Type B pancreatic cell (in vitro differentiated cells): ENCODE data around the gene SLC13A2. TPM values are rescaled to one million over a fixed set of nuclear protein-coding genes. Genes with fewer than 3 reads are reported as not detected.

Experiments
- DNase-seq: peaks from one replicate; pipeline ENCODE4 v3.0.0; 2021; ENCODE audit warnings: mixed read lengths; ENCODE audit not compliant: unreplicated experiment; ENCODE audit errors: extremely low spot score
- H3K27ac Mint-ChIP-seq: 2 replicates; pipeline ENCODE4 v1.8.0; 2021; ENCODE audit warnings: mild to moderate bottlenecking, mixed read lengths
- H3K27me3 Mint-ChIP-seq: 2 replicates; pipeline ENCODE4 v1.8.0; 2021; ENCODE audit warnings: mixed read lengths
- H3K36me3 Mint-ChIP-seq: 2 replicates; pipeline ENCODE4 v1.8.0; 2021; ENCODE audit warnings: mixed read lengths
- H3K4me1 Mint-ChIP-seq: one replicate; pipeline ENCODE4 v1.8.0; 2021; ENCODE audit warnings: mixed read lengths; ENCODE audit not compliant: unreplicated experiment
- H3K4me3 Mint-ChIP-seq: 2 replicates; pipeline ENCODE4 v1.8.0; 2021; ENCODE audit warnings: mild to moderate bottlenecking, mixed read lengths
- H3K9me3 Mint-ChIP-seq: 2 replicates; pipeline ENCODE4 v1.8.0; 2021; ENCODE audit warnings: mixed read lengths
- CTCF ChIP-seq: fragments of 200-600 bp; sonication (generic); conservative IDR thresholded peaks from 2 replicates; pipeline ENCODE4 v1.5.0; 2021; ENCODE audit warnings: antibody characterized with exemption, mild to moderate bottlenecking
- total RNA-seq: library from RNA; stranded (reverse); gene quantifications from 2 replicates; pipeline ENCODE4 v1.2.1, GENCODE V29; 2021; ENCODE audit warnings: low replicate concordance

The SLC13A2 gene
- total RNA-seq, 1 donor from 2014 or later: 1.2 TPM

- H3K4me3 Mint-ChIP-seq: no peak overlapping the region
- TF ChIP-seq CTCF: no peak
- DNase-seq: no peak
- H3K27ac Mint-ChIP-seq: no peak overlapping the region
- H3K4me1 Mint-ChIP-seq: peaks cover 11% of the 10 kb centered on the region
- no peaks in the 10 kb centered on the region for H3K36me3 Mint-ChIP-seq
- H3K27me3 Mint-ChIP-seq: peaks cover 3% of the 10 kb centered on the region
- no peaks in the 10 kb centered on the region for H3K9me3 Mint-ChIP-seq
Measured at GRCh38 chr17:28469376-28469775, 4.1 kb upstream of the SLC13A2 start.

- TF ChIP-seq CTCF: no peak
- H3K9me3 Mint-ChIP-seq: no peaks in the 10 kb centered on the region
- H3K27me3 Mint-ChIP-seq: peaks cover under 1% of the 10 kb centered on the region
- H3K27ac Mint-ChIP-seq: peak overlapping the region; percentile 81
- H3K4me3 Mint-ChIP-seq: no peak overlapping the region
- DNase-seq: no peak
- H3K36me3 Mint-ChIP-seq: no peaks in the 10 kb centered on the region
- H3K4me1 Mint-ChIP-seq: peaks cover 14% of the 10 kb centered on the region
Measured at GRCh38 chr17:28470266-28470913, 3.1 kb upstream of the SLC13A2 start.

- no peaks in the 10 kb centered on the region for H3K27me3 Mint-ChIP-seq
Measured at GRCh38 chr17:28470914-28471366, 2.5 kb upstream of the SLC13A2 start.

GRCh38 chr17:28471531-28472342 lies 1.7 kb upstream of the SLC13A2 start:
- Mint-ChIP-seq H3K9me3 (no peaks in the 10 kb centered on the region), H3K4me3 (no peak overlapping the region), H3K27ac (no peak overlapping the region), H3K4me1 (peaks cover 21% of the 10 kb centered on the region), H3K36me3 (no peaks in the 10 kb centered on the region), H3K27me3 (no peaks in the 10 kb centered on the region)
- TF ChIP-seq CTCF: no peak
- no peak for DNase-seq

More at GRCh38 chr17:28470914-28471366, 2.5 kb upstream of the SLC13A2 start:
- DNase-seq: no peak
- Mint-ChIP-seq H3K4me3 (no peak overlapping the region), H3K9me3 (no peaks in the 10 kb centered on the region), H3K36me3 (no peaks in the 10 kb centered on the region), H3K4me1 (peaks cover 20% of the 10 kb centered on the region), H3K27ac (peak overlapping the region; percentile 81)
- TF ChIP-seq CTCF: no peak

- H3K27ac Mint-ChIP-seq: no peak overlapping the region
- no peaks in the 10 kb centered on the region for H3K27me3 Mint-ChIP-seq
- TF ChIP-seq CTCF: no peak
- H3K4me1 Mint-ChIP-seq: peaks cover 21% of the 10 kb centered on the region
- H3K36me3 Mint-ChIP-seq: no peaks in the 10 kb centered on the region
- no peak for DNase-seq
- H3K9me3 Mint-ChIP-seq: no peaks in the 10 kb centered on the region
- no peak overlapping the region for H3K4me3 Mint-ChIP-seq
Measured at GRCh38 chr17:28472871-28473497, 460 bp upstream of the SLC13A2 start.
